ENCODE results near the gene SERP2. TPM values are rescaled to one million over a fixed set of nuclear protein-coding genes. Genes with fewer than 3 reads are reported as not detected.

Gene SERP2
- polyA plus RNA-seq, 1 donor from 2014 or later, result 15.4 TPM

DNA sequence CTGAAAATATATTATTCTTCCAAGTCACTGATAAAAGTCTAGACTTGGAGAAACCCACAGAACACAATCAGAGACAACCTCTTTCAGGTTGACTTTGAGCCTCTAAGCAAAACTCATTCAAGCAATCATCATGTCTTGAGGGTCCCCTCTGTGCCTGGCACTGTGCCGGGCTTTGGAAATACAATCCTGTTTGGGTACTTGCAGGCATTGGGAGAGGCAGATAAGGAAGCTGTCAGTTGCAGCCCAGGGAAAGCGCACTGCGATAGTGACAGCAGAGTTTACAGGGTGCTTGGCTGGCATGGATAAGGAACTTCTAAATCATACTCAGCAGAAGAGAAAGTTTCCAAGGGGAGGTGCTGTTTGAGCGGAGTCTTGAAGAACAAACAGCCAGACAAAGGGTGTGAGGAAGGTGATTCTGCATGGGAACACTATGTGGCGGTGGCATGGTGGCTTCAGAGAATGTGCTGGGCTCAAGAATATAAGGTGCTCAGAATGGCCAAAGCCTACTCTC is 9.1 kb downstream of the SERP2 start:
- H3K79me2 ChIP-seq (replicated peaks; ENCODE audit: insufficient read depth, low read length), result no peaks in the 10 kb centered on the region
- no peak overlapping the region for H3K27ac ChIP-seq (ENCODE audit: low read length)
- TF ChIP-seq EZH2 (IDR thresholded peaks at IDR 0.05; ENCODE audit: borderline replicate concordance, insufficient read depth, low read length, poor library complexity, severe bottlenecking), result no peak
- TF ChIP-seq EP300 (conservative IDR thresholded peaks at IDR 0.05; ENCODE audit: poor library complexity, severe bottlenecking), result no peak
- TF ChIP-seq TAF1 (IDR thresholded peaks at IDR 0.05; ENCODE audit: low read depth), result no peak
- no peak for TF ChIP-seq SMC3 (conservative IDR thresholded peaks at IDR 0.05; ENCODE audit: poor library complexity)
- TF ChIP-seq, protein P1, sequence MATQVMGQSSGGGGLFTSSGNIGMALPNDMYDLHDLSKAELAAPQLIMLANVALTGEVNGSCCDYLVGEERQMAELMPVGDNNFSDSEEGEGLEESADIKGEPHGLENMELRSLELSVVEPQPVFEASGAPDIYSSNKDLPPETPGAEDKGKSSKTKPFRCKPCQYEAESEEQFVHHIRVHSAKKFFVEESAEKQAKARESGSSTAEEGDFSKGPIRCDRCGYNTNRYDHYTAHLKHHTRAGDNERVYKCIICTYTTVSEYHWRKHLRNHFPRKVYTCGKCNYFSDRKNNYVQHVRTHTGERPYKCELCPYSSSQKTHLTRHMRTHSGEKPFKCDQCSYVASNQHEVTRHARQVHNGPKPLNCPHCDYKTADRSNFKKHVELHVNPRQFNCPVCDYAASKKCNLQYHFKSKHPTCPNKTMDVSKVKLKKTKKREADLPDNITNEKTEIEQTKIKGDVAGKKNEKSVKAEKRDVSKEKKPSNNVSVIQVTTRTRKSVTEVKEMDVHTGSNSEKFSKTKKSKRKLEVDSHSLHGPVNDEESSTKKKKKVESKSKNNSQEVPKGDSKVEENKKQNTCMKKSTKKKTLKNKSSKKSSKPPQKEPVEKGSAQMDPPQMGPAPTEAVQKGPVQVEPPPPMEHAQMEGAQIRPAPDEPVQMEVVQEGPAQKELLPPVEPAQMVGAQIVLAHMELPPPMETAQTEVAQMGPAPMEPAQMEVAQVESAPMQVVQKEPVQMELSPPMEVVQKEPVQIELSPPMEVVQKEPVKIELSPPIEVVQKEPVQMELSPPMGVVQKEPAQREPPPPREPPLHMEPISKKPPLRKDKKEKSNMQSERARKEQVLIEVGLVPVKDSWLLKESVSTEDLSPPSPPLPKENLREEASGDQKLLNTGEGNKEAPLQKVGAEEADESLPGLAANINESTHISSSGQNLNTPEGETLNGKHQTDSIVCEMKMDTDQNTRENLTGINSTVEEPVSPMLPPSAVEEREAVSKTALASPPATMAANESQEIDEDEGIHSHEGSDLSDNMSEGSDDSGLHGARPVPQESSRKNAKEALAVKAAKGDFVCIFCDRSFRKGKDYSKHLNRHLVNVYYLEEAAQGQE (IDR thresholded peaks at IDR 0.05; ENCODE audit: borderline replicate concordance), result no peak
- TF ChIP-seq MXI1 (conservative IDR thresholded peaks at IDR 0.05; ENCODE audit: poor library complexity, severe bottlenecking), result no peak
- TF ChIP-seq RAD21 (conservative IDR thresholded peaks at IDR 0.05), result no peak
- TF ChIP-seq POLR2AphosphoS5 (IDR thresholded peaks at IDR 0.05), result no peak
- TF ChIP-seq, protein P2, sequence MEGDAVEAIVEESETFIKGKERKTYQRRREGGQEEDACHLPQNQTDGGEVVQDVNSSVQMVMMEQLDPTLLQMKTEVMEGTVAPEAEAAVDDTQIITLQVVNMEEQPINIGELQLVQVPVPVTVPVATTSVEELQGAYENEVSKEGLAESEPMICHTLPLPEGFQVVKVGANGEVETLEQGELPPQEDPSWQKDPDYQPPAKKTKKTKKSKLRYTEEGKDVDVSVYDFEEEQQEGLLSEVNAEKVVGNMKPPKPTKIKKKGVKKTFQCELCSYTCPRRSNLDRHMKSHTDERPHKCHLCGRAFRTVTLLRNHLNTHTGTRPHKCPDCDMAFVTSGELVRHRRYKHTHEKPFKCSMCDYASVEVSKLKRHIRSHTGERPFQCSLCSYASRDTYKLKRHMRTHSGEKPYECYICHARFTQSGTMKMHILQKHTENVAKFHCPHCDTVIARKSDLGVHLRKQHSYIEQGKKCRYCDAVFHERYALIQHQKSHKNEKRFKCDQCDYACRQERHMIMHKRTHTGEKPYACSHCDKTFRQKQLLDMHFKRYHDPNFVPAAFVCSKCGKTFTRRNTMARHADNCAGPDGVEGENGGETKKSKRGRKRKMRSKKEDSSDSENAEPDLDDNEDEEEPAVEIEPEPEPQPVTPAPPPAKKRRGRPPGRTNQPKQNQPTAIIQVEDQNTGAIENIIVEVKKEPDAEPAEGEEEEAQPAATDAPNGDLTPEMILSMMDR (IDR thresholded peaks at IDR 0.05; ENCODE audit: poor library complexity, severe bottlenecking), result no peak

DNA sequence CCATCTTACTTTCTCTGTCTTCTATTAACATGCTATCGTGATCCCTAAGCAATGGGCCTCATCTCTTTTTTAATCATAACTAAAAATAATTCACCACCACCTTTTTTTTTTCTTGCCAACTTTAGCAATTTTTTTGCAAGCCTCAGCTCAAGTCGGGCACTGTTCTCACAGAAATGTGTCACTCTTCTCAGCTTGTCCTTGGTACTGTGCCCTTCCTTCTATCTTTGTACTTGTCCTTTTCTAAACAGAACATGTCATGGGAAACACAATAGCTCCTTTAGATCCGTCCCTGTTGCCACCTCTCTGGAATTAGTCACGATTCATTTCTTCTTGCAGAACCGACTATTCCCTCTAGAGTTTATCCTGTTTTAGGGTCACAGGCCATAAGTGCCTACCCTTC is 10.3 kb downstream of the SERP2 start:
- H3K27me3 ChIP-seq (ENCODE audit: insufficient read depth, low read depth, low read length), result no peaks in the 10 kb centered on the region
- TF ChIP-seq MXI1 (conservative IDR thresholded peaks at IDR 0.05; ENCODE audit: poor library complexity, severe bottlenecking) (no peak), SMC3 (conservative IDR thresholded peaks at IDR 0.05; ENCODE audit: poor library complexity) (no peak), EZH2 (IDR thresholded peaks at IDR 0.05; ENCODE audit: borderline replicate concordance, insufficient read depth, low read length, poor library complexity, severe bottlenecking) (no peak), TAF1 (IDR thresholded peaks at IDR 0.05; ENCODE audit: low read depth) (no peak), POLR2AphosphoS5 (IDR thresholded peaks at IDR 0.05) (no peak), EP300 (conservative IDR thresholded peaks at IDR 0.05; ENCODE audit: poor library complexity, severe bottlenecking) (no peak), RAD21 (conservative IDR thresholded peaks at IDR 0.05) (no peak)
- TF ChIP-seq, protein P2 (IDR thresholded peaks at IDR 0.05; ENCODE audit: poor library complexity, severe bottlenecking), result no peak
- TF ChIP-seq, protein P1 (IDR thresholded peaks at IDR 0.05; ENCODE audit: borderline replicate concordance), result no peak
- H3K9ac ChIP-seq (ENCODE audit: low read length), result no peak overlapping the region
- no peak overlapping the region for H2AFZ ChIP-seq (ENCODE audit: low read depth, low read length)
- no peak overlapping the region for H3K4me2 ChIP-seq (ENCODE audit: low read length)
- no peaks in the 10 kb centered on the region for H3F3A ChIP-seq (ENCODE audit: insufficient read depth, low read length, poor library complexity, severe bottlenecking)
- no peak overlapping the region for H3K27ac ChIP-seq (ENCODE audit: low read length)
- H3K9me3 ChIP-seq (ENCODE audit: low read length), result no peaks in the 10 kb centered on the region
- H3K36me3 ChIP-seq (ENCODE audit: insufficient read depth, low read length), result no peaks in the 10 kb centered on the region
- no peak overlapping the region for H3K4me3 ChIP-seq (ENCODE audit: low read length)
- no peaks in the 10 kb centered on the region for H3K79me2 ChIP-seq (replicated peaks; ENCODE audit: insufficient read depth, low read length)
- no peaks in the 10 kb centered on the region for H3K9me2 ChIP-seq (ENCODE audit: insufficient read depth, low read length)
- H4K20me1 ChIP-seq (ENCODE audit: insufficient read depth), result no peaks in the 10 kb centered on the region

More for the DNA sequence above, 9.1 kb downstream of the SERP2 start:
- no peak overlapping the region for H3K9ac ChIP-seq (ENCODE audit: low read length)
- no peaks in the 10 kb centered on the region for H4K20me1 ChIP-seq (ENCODE audit: insufficient read depth)
- no peaks in the 10 kb centered on the region for H3K9me3 ChIP-seq (ENCODE audit: low read length)
- H3K27me3 ChIP-seq (ENCODE audit: insufficient read depth, low read depth, low read length), result no peaks in the 10 kb centered on the region
- H3K4me3 ChIP-seq (ENCODE audit: low read length), result no peak overlapping the region
- H3K9me2 ChIP-seq (ENCODE audit: insufficient read depth, low read length), result no peaks in the 10 kb centered on the region
- no peaks in the 10 kb centered on the region for H3F3A ChIP-seq (ENCODE audit: insufficient read depth, low read length, poor library complexity, severe bottlenecking)
- no peak overlapping the region for H2AFZ ChIP-seq (ENCODE audit: low read depth, low read length)
- no peak overlapping the region for H3K4me2 ChIP-seq (ENCODE audit: low read length)
- no peaks in the 10 kb centered on the region for H3K36me3 ChIP-seq (ENCODE audit: insufficient read depth, low read length)

All from neural cell (in vitro differentiated cells).